Measurements from ENCODE around the gene WDR35.

DNA sequence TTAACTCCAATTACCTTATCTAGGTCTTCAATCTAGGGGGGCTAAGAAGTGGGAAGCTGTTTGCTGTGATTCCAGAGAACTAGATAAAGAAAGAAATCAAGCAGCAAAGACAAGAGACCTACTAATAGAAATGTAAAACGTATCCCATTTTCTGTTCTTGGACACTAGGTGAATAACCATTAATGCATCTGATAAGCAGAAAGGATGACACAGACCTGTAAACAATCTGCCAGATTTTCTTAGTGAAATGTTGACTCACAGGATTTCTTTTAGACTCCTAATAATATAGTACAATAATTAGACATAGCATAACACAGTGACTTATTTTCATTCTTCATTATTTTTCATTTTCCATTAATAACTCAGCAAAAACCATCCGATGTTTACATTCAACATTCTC lies 1.3 kb downstream of the WDR35 start:
- TF ChIP-seq CTCF (IDR thresholded peaks at IDR 0.05; ENCODE audit: low read depth, low read length), result no peak
- TF ChIP-seq EZH2phosphoT487 (IDR thresholded peaks at IDR 0.05; ENCODE audit: low read depth), result no peak
